H7 (cell line): ENCODE measurements around the gene TNFAIP8. TPM values are rescaled to one million over a fixed set of nuclear protein-coding genes. Genes with fewer than 3 reads are reported as not detected.

Experiments
- DNase-seq: peaks from one replicate; pipeline ENCODE4 v3.0.0; 2012
- H3K27me3 ChIP-seq: 2 replicates; pipeline ENCODE4 v1.6.0; 2011; ENCODE audit warnings: mild to moderate bottlenecking, low read length; ENCODE audit not compliant: control insufficient read depth, insufficient read depth
- H3K36me3 ChIP-seq: replicated peaks from 2 replicates; pipeline ENCODE4 v1.5.1; 2011; ENCODE audit warnings: low read length; ENCODE audit not compliant: control insufficient read depth, insufficient read depth
- H3K4me3 ChIP-seq: 2 replicates; pipeline ENCODE4 v1.5.1; 2011; ENCODE audit warnings: low read depth, mild to moderate bottlenecking, control low read depth, low read length, moderate library complexity; ENCODE audit not compliant: insufficient read depth
- total RNA-seq: library from RNA; depleted of rRNA; stranded (reverse); fragments of >200 nt; shearing (Covaris generic); gene quantifications from 2 replicates; pipeline ENCODE4 v1.2.3, GENCODE V29; 2014

The TNFAIP8 gene
- total RNA-seq, 1 experiment from 2014 or later: 38.6 TPM

- H3K36me3 ChIP-seq: no peaks in the 10 kb centered on the region
- DNase-seq: peak; percentile 24
- H3K4me3 ChIP-seq: no peak overlapping the region
- H3K27me3 ChIP-seq: no peaks in the 10 kb centered on the region
Observed at GRCh38 chr5:119322312-119322947, 33.4 kb upstream of the TNFAIP8 start.

- no peak for DNase-seq
- H3K27me3 ChIP-seq: no peaks in the 10 kb centered on the region
- H3K36me3 ChIP-seq: no peaks in the 10 kb centered on the region
- H3K4me3 ChIP-seq: no peak overlapping the region
Observed at GRCh38 chr5:119322948-119323537, 32.8 kb upstream of the TNFAIP8 start.

- no peak overlapping the region for H3K4me3 ChIP-seq
- DNase-seq: peak; percentile 17
Observed at GRCh38 chr5:119323601-119324000, 32.2 kb upstream of the TNFAIP8 start.

GRCh38 chr5:119324842-119325241, 31.0 kb upstream of the TNFAIP8 start:
- Histone ChIP-seq H3K36me3 (no peaks in the 10 kb centered on the region), H3K27me3 (no peaks in the 10 kb centered on the region), H3K4me3 (no peak overlapping the region)
- no peak for DNase-seq

More at GRCh38 chr5:119323601-119324000, 32.2 kb upstream of the TNFAIP8 start:
- Histone ChIP-seq H3K27me3 (no peaks in the 10 kb centered on the region), H3K36me3 (no peaks in the 10 kb centered on the region)

GRCh38 chr5:119327018-119327417, 28.8 kb upstream of the TNFAIP8 start:
- H3K27me3 ChIP-seq: no peaks in the 10 kb centered on the region
- H3K4me3 ChIP-seq: no peak overlapping the region
- DNase-seq: no peak
- no peaks in the 10 kb centered on the region for H3K36me3 ChIP-seq

- Histone ChIP-seq H3K36me3 (no peaks in the 10 kb centered on the region), H3K4me3 (no peak overlapping the region), H3K27me3 (no peaks in the 10 kb centered on the region)
- no peak for DNase-seq
Observed at GRCh38 chr5:119328753-119329602, 26.8 kb upstream of the TNFAIP8 start.

GRCh38 chr5:119329666-119330065, 26.2 kb upstream of the TNFAIP8 start:
- Histone ChIP-seq H3K4me3 (no peak overlapping the region), H3K27me3 (no peaks in the 10 kb centered on the region), H3K36me3 (no peaks in the 10 kb centered on the region)
- no peak for DNase-seq

GRCh38 chr5:119330367-119331183, 25.2 kb upstream of the TNFAIP8 start:
- Histone ChIP-seq H3K4me3 (no peak overlapping the region), H3K27me3 (no peaks in the 10 kb centered on the region), H3K36me3 (no peaks in the 10 kb centered on the region)
- no peak for DNase-seq

GRCh38 chr5:119331566-119332095, 24.2 kb upstream of the TNFAIP8 start:
- no peaks in the 10 kb centered on the region for H3K27me3 ChIP-seq
- H3K4me3 ChIP-seq: no peak overlapping the region
- DNase-seq: no peak
- no peaks in the 10 kb centered on the region for H3K36me3 ChIP-seq

GRCh38 chr5:119332208-119332607, 23.6 kb upstream of the TNFAIP8 start:
- Histone ChIP-seq H3K4me3 (no peak overlapping the region), H3K36me3 (no peaks in the 10 kb centered on the region), H3K27me3 (no peaks in the 10 kb centered on the region)
- no peak for DNase-seq

GRCh38 chr5:119332978-119333401, 22.8 kb upstream of the TNFAIP8 start:
- no peaks in the 10 kb centered on the region for H3K36me3 ChIP-seq
- no peak overlapping the region for H3K4me3 ChIP-seq
- H3K27me3 ChIP-seq: no peaks in the 10 kb centered on the region
- no peak for DNase-seq

GRCh38 chr5:119333421-119333851, 22.4 kb upstream of the TNFAIP8 start:
- Histone ChIP-seq H3K36me3 (no peaks in the 10 kb centered on the region), H3K4me3 (no peak overlapping the region), H3K27me3 (no peaks in the 10 kb centered on the region)
- no peak for DNase-seq

GRCh38 chr5:119335261-119335677, 20.6 kb upstream of the TNFAIP8 start:
- no peaks in the 10 kb centered on the region for H3K36me3 ChIP-seq
- DNase-seq: no peak
- H3K27me3 ChIP-seq: no peaks in the 10 kb centered on the region
- H3K4me3 ChIP-seq: no peak overlapping the region

- no peak for DNase-seq
- no peaks in the 10 kb centered on the region for H3K36me3 ChIP-seq
- no peaks in the 10 kb centered on the region for H3K27me3 ChIP-seq
- H3K4me3 ChIP-seq: no peak overlapping the region
Observed at GRCh38 chr5:119336262-119336661, 19.6 kb upstream of the TNFAIP8 start.
